ENCODE measurements around the gene GLO1. TPM values are rescaled to one million over a fixed set of nuclear protein-coding genes. Genes with fewer than 3 reads are reported as not detected.

Gene GLO1
- total and polyA plus RNA-seq, 9 of the 15 experiments (the other 6 are each of a cell fraction or from before 2014, with no cell fraction given): 155 to 331 (median 203) TPM

GRCh38 chr6:38639498-38640215 lies 63.3 kb downstream of the GLO1 start, which contains the start of gene BTBD9 (continued):
- TF ChIP-seq ATF3 (IDR thresholded peaks at IDR 0.05): peak; percentile 79
- 0 out of 2 replicates have a peak, but pooled peaks have one; percentile 23 for TF ChIP-seq ATF3 (CRISPR knock-in tag; conservative IDR thresholded peaks at IDR 0.05)
- no peak for TF ChIP-seq ZNF23 (CRISPR knock-in tag; IDR thresholded peaks at IDR 0.05)
- TF ChIP-seq MLLT1 (IDR thresholded peaks at IDR 0.05): no peak
- no peak for TF ChIP-seq KAT8 (IDR thresholded peaks at IDR 0.05; ENCODE audit: low read depth)
- 0 out of 2 replicates have a peak, but pooled peaks have one; percentile 15 for TF ChIP-seq CREB3L1 (IDR thresholded peaks at IDR 0.05; ENCODE audit: borderline replicate concordance, low read depth)
- no peak for TF ChIP-seq HDAC8 (tag; IDR thresholded peaks at IDR 0.05)
- no peak for TF ChIP-seq MBD1 (CRISPR knock-in tag; IDR thresholded peaks at IDR 0.05)
- TF ChIP-seq FOXO4 (CRISPR knock-in tag; IDR thresholded peaks at IDR 0.05): 0 out of 2 replicates have a peak, but pooled peaks have one; percentile 20
- no peak for TF ChIP-seq MAFK (IDR thresholded peaks at IDR 0.05; ENCODE audit: low read length)
- no peak for TF ChIP-seq ZMIZ1 (IDR thresholded peaks at IDR 0.05; ENCODE audit: low read depth in 2 of 2, low read length in 2 of 2)
